GM21737 (cell line): ENCODE measurements around the gene SMARCAL1.

Experiments
- ATAC-seq: cut with Tn5 transposase; IDR thresholded peaks from one replicate; pipeline ENCODE4 v1.9.1; 2021; ENCODE audit warnings: mild to moderate bottlenecking, moderate library complexity; ENCODE audit not compliant: unreplicated experiment

Gene SMARCAL1

DNA sequence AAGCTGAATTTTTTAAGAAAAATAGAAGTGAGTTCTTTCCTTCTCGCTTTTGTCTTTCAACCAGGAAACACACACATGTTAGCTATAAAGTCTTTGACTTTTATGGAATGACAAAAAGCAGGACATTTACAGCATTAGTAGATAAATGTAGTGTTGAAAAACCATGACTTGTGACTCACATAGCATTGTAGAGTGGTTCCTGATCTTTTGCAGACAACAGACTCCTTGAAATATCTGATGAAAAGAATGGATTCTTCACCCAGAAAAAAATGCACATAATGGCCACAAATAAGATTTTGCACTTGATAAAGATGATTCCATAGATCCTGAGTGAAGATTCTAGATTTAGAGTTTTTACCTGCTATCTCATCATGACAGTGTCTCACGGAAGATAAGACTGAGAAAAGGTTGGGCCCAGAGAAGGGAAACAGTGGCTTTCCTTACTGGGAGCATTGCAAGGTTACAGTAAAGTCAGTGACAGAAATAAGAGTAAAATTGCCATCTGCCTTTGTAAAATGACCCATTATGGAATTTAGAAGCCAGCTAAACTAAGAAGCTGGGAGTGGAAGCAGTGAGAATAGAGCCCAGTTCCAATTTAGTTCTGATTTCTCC, 14.0 kb downstream of the SMARCAL1 start:
- ATAC-seq, result no peak

DNA sequence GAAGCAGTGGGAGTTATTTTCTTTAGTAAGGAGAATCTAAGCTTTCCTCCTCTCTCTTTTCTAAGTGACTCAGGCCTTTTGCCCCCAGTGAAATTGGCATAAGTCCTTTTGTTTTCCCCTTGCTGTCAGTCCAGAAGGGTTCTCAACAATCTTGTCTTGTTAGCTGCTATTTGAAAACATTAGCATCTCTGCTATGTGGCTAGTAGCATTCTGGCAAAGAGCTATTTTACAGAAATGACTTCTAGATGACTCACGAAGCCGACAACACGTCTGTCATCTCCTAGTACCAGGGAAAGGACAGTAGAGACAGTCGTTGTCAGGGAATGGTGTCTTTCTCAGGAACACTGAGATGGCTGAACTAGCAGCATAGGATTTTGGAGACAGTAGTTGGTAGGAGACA, 14.7 kb downstream of the SMARCAL1 start:
- ATAC-seq, result no peak

DNA sequence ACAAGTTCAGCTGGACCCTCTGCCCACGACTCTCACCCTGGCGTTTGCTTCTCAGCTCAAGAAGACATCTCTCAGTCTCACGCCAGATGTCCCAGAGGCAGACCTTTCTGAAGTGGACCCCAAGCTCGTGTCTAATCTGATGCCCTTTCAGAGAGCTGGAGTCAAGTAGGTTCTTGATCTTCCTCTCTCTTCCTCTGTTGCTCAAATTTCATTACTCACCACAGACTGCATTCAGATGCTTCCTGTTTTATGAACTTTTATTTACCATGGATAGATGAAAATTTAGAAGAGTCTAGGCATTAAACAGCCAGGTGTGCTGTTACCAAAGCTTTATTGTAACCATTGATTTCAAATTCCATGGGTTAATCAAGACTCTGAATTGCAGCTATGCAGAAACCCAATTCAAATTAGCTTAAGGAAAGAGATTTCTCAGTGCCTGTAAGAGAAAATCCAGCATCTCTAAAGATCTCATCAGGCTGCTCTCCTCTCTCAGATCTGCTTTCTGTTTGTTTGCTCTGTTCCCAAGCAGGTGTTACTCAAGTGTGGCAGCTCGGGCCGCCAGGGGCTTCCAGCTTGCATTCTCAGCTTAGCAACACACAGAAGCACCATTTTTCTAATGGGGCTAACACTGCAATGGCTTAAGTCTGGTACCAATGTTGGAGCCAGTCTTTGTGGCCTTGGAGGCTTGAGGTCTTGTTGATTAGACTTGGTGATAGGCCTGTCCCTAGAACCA, 16.5 kb downstream of the SMARCAL1 start:
- no peak for ATAC-seq

DNA sequence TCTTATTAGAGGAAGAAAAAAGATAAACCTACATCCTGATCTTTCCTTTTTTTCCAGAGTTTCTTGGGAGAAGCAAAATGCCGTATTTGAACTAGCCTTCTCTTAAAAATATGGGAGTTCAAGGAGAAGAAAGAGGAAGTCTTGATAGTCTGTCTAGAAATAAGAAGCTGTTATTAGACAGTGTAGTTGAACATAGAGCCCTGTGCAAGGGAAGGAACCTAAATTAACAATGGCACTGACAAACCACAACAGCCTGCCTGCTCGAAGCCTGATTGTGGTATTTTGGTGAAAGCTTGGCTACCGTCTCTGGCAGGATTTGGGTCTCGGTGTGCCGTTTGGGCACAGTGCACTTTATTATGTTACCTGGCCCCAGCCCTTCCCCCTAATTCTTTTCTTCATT, 17.1 kb downstream of the SMARCAL1 start:
- ATAC-seq, result no peak

DNA sequence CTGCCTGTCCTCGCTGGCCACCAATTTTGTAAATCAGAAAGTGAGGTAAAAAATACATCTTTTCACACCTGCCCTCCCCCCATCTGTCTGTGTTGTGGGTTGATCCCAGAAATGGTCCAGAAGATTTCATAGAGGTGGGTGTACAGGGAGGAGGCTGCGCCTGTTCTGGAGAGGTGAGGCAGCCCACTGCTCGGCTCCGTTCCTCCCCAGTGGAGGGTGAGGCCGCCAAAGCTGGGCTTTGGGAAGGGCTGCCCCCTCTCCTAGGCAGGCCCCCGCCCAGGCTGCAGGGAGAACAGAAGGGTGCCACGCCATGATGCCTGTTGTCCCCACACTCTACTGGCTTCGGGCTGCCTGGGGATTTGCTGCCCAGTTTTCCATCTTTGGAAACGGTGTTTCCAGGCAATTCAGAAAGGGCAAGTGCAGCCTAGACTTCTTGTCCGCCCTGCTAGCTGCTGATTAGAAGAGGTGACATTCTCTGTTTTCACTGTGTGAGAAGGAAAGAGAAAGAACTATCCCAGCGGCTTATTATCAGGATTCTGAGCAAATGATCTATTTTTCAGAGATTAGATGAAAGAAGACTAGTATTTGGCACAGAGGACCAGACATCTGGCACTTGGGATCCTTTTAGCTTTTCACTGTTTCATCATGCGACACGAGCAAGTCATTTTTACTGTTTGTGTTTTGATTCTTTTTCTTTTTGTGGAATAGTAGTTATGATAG, 18.7 kb downstream of the SMARCAL1 start:
- ATAC-seq, result no peak

DNA sequence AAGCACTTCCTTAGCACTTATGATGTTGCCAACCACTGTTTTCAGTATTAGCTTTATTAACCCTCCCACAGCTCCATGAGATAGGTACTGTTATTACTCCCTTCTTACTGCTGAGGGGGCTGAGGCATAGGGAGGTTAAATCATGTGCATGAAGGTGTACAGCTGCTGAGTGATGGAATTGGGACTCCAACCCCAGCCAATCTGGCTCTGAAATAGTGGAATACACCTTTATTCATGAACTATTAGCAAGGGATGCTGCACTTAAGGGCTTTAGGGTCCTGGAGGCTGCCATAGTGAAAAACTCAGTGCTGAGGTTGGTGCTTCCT, 19.2 kb downstream of the SMARCAL1 start:
- ATAC-seq, result no peak

DNA sequence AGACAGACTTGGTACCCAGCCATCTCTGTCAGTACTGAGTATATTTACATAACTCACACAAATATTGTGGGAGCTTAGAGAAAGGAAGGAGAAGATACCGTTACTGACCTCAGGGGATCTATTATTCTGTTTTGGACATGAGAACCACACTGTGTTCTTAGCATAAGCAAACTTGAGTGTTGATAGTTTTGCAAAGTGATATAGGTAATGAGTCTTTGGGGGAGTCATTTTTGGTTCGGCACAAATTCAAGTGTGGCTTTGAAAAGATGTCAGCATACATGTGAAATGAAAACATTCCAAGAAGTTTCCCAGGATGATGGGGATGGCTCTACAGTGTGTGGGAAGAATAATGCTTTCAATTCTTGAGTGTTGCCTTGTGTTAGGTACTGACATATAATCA, 24.1 kb downstream of the SMARCAL1 start:
- ATAC-seq, result no peak

DNA sequence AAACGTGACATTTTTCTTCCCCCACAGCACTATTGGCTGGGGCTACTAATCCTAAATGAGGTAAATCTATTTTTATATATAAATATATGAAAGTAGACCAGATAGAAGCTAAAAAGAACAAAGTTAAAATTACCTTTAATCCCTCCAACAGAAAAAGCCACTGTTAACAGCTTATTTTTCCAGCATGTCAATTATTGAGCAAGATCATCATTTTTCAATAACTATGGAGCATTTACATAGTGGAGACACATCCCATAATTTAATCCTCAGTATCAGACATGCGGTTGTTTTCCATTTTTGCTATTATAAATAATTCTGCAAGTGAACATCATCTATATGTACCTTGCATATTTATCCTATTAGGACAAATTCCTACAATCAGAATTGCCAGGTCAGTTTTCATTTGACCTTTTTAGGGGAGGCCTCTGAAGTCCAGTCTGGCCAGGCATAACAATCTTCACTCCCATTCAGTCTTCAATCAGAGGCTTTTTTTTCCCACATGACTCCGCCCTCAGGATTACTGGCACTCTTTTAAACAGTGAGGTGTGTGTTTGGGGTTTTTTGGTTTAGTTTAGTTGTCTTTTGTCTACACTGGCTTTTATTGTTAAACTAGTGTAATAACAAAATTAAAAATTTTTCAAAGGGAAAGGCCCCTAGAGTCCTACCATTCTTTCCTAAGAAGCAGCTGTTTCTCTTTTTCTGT, 29.2 kb downstream of the SMARCAL1 start:
- no peak for ATAC-seq

DNA sequence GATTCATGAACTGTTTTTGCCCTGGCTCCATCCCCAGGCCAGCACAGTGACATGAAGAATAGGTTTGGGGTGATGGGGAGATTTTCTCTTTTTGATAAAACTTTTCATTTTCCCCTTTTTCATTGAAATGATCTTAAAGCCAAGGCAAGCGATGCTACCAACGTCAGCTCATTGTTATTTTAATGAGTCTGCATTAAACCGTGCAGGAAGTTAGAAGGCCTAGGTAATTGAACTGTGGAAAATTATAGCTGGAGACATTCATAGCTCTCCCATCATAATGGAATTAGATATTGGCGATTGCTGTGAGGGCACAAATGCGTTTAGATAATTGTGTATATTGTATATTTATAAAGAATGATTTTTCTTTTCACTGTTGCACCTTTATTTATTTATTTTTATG, 33.2 kb downstream of the SMARCAL1 start:
- no peak for ATAC-seq

DNA sequence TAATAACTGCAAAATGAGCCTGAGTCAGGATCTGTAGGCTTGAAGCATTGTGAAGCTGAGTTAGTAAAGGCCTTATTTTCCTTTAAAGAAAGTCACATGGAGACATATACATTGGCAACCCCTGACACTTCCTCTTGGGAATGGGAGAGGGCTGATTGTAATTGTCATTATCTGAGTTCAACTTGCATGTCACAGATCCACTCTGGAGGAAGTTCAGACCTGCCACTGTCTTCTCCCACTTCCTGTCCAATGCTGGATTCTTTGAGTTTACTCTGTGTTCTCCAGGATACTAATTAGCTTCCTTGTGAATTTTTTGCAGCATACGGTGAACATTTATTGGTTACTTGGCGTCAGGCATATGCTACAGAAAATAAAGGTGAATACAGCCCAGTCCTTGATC, 34.1 kb downstream of the SMARCAL1 start:
- ATAC-seq, result no peak

DNA sequence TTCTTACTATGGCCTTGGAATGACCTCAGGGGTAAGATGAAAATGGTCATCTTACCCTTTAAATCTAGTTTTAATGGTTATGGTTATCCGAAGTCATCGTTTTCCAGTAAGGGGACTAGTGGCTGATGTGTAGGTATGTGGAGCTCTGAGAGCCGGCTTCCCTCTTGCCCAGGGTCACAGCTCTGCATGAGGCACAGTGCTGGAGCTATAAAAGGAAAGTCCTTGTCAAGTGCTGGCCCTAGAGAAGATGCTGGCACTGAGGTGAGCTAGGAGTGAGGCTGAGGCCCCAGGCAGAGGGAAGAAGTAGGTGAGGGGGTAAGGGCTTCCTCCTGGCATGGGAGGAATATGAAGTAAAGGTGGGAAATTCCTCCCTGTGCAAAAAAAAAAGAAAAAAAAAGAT, 35.0 kb downstream of the SMARCAL1 start:
- no peak for ATAC-seq

DNA sequence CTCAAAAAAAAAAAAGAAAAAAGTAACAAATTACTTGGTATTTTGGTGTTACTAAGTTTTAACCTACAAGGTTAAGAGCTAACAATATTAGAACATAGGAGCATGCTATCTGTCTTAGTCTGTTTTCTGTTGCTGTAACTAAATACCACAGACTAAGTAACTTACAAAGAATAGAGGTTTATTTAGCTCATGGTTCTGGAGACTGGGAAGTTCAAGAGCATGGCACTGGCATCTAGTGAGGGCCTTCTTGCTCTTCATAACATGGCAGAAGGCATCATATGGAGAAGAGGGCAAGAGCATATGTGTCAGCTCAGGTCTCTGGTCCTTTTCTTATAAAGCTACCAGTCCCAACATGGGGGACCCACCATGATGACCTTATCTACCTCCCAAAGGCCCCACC, 36.5 kb downstream of the SMARCAL1 start:
- ATAC-seq, result no peak

DNA sequence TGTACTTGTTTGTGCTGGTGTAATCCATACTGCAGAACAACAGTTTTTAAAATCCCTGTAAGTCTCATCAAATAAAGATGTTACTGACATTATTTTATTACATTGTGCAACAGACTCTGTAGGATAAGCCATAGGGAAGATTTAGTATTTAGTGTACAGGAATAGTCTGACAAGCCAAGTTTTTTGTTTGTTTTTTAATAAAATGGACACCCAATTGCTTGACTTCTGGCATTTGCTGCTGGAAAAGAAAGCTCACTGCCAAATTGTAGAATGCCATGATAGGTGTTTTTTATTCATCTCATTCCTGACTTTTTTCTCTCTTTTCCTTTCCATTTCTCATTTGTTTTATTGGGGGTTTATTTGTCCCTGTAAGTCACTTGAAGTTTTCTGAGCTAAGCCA, 38.1 kb downstream of the SMARCAL1 start:
- ATAC-seq, result no peak

DNA sequence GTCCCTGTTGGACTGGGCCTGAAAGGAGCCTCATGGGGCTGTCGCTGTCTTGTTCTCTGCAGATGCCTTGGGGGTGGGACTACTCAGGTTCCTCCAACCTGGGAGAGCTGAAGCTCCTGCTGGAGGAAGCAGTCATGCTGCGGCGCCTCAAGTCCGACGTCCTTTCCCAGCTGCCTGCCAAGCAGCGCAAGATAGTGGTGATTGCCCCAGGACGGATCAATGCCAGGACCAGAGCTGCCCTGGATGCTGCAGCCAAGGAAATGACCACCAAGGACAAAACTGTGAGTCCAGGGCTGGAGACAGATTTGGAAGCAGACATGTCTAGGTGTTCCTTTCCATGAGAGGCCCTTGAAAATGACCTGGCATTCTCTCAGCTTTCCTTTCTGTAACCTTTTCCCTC, 38.5 kb downstream of the SMARCAL1 start:
- no peak for ATAC-seq

DNA sequence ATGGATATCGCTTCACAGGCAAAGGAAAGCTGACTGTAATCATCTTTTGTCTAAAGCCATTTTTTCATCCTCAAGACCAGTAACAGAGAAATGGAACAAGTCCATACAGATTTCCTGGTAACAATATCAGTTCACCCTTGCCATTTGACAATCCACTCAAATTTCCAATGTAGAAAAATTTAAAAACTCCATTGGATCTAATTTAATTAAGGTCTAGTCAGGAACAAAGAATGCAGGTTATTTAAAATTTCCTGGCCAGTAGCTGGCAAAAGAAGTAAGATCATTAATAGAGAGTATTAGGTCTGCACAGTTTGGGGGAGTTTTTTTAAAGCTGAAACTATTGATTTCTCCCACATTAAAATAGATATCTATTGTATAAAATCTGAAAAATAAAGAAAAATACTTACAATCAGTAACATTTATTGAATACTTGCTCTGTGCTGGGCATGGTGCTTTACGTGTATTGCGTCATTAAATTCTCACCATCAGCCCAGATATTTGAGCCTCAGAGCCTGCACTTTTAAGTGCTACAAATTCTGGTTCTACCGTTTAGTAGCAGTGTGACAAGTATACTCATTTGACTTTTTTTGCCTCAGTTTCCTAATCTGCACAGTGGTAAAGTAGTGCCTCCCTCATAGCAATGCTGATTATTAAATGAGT, 41.8 kb downstream of the SMARCAL1 start:
- ATAC-seq, result no peak

DNA sequence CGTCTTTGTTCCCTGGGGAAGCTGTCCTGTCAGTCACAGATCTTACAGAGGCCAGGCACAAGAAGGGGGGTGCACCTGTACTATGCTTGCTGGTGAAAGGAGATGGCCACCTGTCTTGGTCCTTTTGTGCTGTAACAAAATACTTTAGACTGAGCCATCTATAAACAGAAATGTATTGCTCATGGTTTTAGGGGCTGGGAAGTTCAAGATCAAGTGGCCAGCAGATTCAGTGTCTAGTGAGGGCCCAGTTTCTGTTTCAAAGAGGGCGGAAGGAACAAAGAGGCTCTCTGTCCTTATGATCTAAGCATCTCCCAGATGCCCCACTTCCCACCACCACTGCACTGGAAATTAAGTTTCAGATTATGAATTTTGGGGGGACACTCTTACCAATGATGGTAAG, 50.9 kb downstream of the SMARCAL1 start:
- ATAC-seq, result no peak

DNA sequence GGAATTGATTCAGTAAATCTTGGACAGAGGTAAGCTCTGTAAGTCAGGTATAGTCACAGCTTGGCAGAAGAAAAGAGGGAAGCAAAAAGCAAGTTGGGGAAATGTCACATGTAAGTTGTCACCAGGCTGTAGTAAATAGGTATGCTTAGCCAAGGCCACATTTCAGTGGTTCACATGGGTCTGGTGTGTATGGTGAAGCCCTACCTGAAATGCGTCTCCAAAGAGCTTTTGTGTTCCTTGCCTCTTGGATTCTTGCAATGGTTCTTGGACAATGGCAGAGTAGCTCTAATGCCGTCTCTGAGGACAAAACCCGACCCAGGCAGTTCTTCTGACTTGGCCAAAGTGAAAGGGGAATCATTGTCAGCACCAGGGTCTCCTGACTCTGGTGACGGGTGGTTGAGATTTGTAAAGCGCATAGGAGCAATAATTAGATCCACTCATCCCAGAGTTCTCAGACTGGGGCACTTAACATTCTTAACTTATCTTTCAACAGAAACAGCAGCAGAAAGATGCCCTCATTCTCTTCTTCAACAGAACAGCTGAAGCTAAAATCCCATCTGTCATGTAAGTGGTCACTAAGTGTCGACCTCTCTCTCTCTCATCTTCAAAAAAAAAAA, 51.9 kb downstream of the SMARCAL1 start:
- no peak for ATAC-seq

DNA sequence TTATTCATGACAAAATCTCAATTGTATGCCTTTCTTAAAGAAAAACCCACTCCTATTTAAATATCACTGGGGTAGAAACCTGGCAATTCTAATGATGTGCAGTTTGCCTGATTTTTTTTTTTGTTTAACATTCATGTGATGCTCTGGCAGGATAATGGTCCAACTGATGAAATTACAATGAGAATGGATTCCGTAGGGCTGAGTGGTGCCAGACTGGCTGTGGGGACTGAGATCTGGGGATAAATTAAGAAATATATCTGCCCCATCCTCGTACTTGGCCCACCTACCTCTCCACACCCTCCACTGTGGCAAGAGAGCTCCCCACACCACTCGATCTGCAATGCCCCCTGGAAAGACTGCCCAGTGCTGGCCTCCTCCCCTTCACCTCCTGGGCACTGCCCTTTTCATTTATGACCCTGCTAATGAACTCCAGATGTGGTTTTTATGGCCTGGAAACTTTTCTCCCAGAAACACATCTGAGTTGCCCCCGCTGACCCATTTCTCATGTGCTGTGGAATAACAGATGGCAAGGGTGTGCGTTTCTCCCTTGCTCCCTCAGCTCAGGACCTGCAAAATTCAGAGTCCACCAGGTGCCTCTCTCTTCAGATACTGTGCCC, 53.4 kb downstream of the SMARCAL1 start:
- no peak for ATAC-seq

DNA sequence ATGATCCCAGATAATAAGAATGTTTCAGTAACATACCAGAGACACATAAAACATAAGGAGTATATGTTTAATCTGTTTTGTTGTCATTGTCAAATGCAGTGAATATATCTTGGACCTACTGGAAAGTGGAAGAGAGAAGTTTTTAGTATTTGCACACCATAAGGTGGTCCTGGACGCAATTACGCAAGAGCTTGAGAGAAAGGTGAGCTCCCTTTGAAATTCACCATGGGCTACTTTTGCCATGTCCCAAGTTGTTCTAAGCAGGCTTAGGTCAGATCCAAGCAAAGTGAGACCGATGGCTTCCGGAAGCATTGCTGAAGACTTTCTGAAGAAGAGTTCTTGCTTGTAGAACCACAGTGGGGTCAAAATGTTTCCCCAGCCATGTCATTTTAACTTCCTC, 55.6 kb downstream of the SMARCAL1 start:
- no peak for ATAC-seq

DNA sequence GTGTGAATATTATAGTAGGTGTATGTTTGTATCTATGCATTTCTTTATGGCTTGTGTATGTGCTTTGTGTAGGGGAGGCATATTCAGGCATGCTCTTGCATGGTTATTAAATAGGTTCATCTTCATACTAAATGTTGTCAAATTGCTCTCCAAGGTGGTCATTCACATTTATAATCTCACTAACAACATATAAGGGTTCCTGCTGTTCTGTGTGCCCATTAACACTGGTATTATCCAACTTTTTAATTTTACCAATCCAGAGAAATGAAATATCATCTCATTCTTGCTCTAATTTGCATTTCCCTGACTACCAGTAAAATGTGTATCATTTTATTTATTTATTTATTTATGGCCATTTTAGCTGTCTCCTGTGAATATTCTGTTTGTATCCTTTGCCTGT, 57.4 kb downstream of the SMARCAL1 start:
- ATAC-seq, result no peak
